Right lung (tissue), 5 donors: ENCODE results near the gene MRGPRD. TPM values are rescaled to one million over a fixed set of nuclear protein-coding genes. Genes with fewer than 3 reads are reported as not detected.
"Not testable (repeated sequence)": the region's sequence is repeated elsewhere in the genome, so short reads cannot be mapped to it uniquely, and the experiment has no call there.

ENCODE experiments used
- DNase-seq, 2 donors: peaks; one replicate each; pipeline ENCODE4 v3.0.0-alpha.2; 2013
- polyA plus RNA-seq, 5 donors: library from polyadenylated mRNA; unstranded; fragments of 120-200 nt; gene quantifications; one replicate each; pipeline versions ENCODE4 v1.2.1 to v1.2.3, GENCODE V29; 2013; ENCODE audit warnings: inconsistent platforms in 1 of 5, low replicate concordance in 1 of 5; ENCODE audit not compliant: insufficient read length in 5 of 5, insufficient read depth in 1 of 5

MRGPRD gene
- polyA plus RNA-seq, 5 donors = not detected

DNA sequence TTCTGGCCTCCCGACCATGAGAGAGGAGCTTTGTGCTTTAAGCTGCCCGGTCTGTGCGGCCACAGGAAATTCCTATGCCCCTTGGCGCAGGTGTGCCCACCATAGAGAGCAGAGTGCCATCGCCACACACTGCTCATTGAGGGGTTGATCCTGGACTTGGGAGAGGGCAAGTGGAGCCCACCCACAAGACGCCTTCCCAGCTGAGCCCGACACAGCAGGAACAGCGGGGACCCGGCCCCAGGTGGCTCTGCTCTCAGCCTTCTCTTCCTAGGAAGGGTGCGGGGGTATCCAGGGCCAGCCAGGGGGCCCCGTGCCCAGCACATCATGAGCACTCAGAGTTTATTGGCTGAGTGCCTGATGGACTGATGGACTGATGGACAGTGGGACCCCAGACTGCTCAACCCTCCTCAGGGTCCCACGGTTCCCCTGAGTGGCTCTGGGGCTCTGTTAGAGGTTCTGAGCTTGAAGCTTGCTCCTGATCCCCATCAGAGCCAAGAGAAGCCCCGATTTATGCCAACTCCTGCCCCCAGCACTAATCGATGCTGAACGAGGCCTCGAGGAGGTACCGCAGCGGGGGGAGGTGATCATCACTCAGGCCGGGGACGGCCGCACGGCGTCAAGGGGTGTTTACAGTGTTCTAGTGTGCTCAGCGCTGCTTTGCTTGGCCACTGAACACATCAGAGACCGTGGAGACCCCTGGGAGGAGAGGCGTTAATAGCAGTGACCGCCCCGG, 13.5 kb upstream of the MRGPRD start:
- DNase-seq = no peak

DNA sequence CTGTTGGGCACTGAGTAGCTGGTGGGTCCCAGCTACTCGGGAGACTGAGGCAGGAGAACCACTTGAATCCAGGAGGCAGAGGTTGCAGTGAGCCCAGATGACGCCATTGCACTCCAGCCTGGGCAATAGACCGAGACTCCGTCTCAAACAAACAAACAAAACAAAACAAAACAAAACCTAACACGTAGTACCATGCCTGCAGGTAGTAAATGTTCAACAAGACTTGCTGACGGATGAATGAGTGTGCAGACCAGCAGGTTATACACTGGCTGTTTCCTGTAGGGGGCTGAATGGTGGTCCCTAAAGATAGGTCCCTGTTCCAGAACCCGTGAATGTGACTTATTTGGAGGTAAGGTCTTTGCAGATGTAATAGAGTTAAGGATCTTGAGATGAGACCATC, 12.8 kb upstream of the MRGPRD start:
- DNase-seq = no peak

DNA sequence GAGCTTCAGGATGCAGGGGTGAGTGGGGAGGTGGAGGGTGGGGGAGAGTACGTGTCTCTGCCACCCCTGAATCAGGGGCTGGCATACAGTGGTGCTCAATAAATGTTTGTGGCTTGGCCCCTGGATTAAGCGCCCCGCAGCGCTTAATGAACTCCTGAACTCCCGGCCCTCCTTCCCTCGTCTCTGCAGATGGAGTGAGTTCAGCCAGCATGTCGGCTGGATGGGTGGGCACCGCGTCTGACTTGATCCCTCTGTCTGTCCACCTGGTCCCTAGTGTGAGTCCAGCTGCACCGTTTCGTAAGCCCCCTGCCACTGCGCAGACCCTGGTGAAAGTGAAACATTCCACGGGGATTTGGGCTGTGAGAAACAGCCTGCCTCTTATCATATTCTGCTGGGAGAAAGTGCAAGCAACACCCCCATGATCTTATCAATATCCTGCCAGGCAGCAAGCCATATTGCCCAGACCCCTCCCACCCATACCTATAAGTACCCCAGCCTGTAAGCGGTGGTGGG, 12.0 kb upstream of the MRGPRD start:
- DNase-seq = no peak

DNA sequence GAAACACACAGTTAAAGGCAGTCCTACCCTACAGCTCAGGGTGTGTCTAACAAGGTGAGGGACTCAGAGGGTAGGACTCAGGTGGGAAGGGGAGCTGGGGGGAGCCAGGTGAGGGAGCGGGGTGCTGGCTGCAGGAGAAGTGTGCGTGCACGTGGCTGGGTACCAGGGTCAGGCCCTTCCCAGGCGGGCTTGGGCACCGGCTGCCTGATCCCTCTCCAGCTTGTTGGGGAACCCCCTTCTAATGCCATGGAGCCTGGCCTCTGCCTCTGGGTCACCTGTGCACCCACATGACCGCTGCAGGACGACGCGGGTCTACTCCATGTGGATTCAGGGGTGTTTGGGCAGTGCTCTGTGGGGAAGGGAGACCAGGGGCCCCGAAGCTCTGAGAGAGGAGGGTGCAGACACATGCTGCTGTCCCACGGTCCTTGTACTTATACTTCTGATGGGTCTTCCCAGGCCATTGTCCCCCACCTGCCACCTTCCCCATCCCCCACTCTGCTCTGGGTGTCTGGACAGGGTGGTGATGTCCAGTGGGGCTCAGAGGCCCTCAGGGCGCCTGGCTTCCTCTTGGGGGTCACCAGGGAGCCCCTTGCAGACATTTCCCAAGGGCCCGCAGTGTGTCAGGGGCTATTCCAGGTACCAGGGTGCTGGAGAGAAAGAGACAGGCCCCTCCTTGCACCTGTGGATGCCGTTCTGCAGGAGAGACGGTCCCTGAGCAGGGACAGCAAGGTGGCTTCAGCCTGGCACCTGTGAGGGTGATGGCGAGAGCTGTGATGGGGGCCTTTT, 10.4 kb upstream of the MRGPRD start:
- DNase-seq = no peak

DNA sequence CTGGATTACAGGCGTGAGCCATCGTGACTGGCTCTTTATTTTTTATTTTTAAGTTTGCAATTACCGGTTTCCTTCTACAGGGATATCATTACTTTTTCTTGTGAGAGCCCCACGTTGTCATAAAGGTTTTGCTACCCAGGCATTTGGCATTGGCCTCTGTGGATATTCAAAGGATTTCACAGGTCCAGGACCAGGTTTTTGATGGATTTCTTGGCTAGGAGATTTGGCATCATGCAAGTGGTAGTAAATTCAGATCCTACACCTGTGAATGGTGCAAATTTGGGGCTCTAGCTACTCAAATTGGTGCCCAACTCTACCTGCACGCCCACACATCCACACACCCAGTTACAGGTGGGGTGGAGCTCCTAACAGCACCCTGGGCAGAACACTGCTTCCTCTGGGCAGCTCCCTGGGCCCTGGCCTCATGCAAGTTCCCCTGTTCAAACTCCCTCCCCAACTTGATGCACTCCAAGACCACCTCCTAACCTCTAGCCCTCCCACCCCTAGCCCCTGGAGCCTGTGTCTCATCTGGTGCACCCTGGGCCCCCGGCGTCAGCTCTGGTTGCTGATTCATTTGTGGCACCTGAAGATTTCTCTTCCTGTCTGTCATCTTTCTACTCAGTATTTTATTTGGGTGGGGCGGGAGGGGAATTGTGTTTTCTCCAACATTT, 9.3 kb upstream of the MRGPRD start:
- no peak for DNase-seq

DNA sequence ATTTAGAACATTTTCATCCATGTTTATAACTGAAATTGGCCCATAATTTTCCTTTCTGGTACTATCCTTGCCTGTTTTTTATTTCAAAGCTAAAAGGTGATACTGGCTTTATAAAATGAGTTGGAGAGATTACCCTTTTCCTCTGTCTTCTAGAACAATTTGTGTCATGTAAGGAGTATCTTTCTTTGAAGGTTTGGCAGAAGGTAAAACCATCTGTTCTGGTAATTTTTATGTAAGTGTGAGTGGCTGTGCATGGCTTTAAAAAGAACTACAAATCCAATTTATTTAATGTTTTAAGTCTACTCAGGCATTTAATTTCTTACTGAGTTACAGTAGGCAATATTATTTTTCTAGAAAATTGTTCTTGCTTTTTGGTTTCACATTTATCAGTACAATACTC, 7.7 kb upstream of the MRGPRD start:
- DNase-seq = no peak

DNA sequence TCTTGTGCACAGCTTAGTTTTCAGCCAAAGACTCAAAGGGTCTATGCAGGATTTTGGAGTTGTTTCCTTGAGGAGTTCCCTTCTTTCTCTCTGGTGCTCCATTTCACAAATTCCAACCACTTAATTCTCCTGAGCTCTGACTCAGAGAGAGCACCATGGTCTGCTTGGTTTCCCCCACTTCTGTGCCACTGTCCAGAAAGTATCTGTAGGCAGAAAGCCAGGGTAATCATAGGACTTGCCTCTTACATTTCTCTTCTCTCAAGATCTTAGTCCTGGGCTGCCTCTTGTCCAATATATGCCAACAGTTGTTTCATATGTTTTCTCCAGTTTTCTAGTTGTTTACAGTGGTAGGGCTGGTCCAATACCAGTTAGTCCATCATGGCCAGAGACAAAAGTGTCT, 6.4 kb upstream of the MRGPRD start:
- DNase-seq = no peak

DNA sequence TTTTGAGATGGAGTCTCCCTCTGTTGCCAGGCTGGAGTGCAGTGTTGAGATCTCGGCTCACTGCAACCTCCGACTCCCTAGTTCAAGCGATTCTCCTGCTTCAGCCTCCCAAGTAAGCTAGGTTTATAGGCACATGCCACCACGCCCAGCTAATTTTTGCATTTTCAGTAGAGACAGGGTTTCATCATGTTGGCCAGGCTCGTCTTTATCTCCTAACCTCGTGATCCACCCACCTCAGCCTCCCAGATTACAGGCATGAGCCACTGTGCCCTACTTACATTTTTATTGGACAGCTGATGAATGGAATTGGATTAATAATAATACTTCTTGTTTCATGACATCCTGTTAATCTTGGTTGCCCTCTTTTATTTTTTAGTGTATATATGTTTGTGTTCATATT, 3.0 kb upstream of the MRGPRD start:
- DNase-seq = no peak

DNA sequence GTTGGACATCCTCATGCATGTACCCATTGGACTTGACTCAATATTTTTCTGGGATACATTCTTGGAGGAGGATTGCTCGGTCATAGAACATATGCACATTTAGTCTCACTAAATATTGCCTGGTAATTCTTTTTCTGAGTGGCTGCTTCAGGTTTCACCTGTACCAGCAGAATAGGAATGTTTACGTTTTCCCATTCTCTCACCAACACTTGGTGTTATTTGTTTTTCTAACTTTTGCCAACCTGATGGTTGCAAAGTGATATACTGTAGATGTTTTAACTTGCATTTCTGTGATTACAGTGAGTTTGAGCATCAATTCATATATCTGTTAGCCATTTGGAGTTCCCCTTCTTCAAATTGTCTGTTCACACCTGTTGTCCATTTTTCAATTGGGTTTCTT, 1.3 kb upstream of the MRGPRD start:
- DNase-seq = no peak

DNA sequence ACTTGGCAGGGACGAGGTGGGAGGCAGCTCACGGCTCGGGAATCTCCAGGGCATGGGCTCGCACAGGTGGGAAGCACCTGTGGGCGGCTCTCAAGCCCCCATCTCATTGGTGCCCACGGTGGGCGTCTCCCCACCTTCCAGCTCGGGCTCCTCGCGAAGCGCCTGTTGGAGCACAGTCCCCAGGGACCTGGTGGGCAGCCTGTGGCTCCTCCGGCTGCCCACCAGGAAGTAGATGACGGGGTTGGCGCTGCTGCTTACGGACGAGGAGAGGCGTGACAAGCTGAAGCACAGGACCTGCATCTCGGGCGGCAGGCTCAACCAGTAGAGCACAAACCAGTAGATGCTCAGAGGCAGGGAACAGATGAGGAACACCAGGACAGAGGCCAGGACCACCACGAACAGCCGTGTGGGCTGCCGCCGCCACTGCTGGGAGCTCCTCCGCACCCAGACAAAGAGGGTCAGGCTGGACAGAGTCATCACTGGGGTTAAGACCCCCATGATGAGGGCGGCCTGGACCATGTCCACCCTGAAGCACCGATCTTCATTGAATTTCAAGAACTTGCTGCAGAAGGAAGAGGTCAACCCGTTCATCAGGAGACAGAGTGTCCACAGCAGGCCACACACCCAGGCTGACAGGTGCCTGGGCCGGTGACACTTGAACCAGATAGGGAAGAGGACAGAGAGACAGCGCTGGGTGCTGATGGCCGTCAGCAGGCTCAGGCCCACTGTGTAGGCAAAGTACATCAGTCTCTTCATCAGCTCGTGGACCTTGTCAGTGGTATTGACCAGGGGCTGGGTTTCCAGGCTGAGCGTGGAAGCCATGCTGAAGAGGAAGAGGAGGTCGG, 633 bp downstream of the MRGPRD start:
- no peak for DNase-seq

DNA sequence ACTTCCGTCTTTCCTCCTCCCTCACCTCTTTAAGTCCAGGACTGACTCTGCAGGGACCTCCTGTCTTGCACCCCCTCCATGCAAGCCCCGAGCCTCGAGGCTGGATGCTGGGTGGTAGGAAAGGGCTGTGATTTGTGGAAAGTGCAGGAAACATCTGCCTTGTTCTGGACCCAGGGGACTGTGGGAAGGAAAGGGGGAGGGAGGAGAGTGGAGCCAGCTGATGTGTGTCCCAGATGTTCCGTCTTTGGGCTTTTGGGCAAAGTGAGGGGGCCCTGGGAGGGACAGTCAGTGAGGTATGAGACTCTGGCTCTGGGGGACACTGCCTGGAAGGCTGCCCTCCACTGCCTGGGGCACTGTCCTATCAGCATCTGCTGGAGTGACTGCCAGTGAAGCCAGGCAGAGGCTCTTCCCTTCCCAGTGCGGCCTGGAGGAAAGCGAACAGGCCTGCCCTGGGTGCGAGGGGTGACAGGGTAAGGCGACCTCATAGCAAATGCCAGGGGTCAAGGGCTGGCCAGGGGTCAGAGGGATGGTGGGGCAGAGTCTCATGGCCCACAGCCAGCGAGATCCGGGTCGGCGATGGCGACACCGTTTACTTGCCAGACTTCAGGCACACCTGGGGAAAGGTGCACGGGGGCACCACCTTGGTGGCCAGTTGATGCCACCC, 1.7 kb downstream of the MRGPRD start:
- DNase-seq = no peak

DNA sequence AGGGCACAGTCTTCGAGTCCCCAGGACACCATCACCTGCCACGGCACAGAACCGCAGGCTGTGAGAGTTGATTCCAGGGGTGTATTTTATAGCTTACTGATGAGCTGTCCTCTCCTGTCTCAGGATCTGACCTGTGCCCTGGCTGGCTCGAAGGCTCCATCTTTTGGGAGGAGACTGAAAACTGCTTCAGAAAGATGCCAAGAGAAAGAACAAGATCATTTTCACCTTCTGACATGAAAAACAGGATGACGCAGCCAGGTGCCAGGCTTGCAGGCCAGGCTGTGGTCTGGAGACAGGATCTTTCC, 2.2 kb downstream of the MRGPRD start:
- DNase-seq = no peak

DNA sequence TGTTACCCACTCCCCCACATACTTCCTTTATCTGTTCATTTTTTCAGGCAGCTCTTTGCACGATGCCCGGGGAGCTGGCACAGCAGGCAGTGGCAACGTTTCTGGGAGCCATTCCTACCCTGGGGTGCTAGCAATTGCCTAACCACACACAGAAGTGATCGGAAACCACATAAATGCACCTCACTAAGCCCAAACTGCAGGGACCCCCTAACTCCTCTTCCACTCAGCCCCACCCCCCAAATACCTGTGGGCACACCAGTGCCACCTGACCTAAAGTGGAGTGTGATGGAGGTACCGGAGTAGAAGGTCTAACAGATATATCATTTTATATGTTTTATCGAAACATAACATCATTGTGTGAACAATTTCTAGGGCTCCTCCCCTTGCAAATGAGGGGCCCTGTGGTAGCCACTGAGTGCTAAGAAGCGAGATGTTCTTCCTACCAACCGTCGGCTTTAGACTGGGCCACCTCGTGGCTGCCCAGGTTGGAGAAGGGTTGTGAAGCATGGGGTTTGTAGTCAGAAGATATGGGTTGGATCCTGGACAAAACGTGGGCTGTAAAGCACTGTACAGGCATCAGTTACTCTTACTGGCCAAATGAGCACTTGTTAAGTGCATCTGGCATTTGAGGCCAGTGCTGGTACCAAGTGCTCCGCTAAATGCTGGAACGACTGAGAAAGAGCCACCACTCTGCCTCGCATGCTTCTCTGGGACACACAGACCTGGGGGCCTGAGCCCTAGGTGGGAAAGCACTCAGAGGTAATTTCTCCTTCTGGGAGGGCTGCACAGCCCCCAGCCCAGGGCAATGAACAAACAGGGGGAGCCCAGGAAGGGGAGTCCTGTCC, 2.8 kb downstream of the MRGPRD start:
- no peak for DNase-seq

DNA sequence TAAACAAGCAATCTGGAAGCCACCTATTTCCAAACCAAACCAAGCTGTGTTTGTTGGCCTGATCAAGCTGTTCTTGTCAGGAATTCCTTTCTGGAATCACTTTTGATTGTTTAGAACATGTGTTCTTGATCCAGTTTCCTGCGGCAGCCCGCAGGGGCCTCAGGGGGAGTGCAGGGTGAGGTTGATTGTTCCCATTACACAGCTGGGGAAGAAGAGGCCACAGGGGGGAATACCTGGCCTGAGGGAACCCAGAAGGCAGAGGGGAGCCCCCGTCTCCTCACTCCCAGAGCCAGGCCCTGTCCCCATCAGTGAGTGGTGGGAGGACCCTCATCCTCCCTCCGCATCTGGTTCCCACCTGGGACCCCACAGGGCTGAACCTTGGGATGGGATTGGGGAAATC, 4.2 kb downstream of the MRGPRD start:
- no peak for DNase-seq

DNA sequence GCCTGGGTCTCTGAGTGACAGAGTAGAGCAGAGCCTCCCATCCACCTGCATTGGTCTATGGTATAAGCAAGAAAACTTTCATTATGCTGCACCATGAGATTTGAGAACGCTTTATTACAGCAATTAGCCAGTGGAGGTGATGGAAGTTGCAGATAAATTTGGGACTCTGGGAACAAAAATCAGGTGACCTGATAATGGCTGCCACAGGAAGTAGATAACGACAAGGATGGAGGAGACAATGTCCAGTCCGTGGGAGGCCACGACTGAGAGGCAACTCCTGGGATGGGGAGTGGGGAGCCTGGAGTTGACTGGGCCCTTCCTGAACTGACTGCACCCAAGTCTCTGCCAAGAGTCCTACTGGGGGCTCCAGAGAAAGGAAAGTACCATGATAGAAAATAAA, 4.7 kb downstream of the MRGPRD start:
- DNase-seq = no peak

DNA sequence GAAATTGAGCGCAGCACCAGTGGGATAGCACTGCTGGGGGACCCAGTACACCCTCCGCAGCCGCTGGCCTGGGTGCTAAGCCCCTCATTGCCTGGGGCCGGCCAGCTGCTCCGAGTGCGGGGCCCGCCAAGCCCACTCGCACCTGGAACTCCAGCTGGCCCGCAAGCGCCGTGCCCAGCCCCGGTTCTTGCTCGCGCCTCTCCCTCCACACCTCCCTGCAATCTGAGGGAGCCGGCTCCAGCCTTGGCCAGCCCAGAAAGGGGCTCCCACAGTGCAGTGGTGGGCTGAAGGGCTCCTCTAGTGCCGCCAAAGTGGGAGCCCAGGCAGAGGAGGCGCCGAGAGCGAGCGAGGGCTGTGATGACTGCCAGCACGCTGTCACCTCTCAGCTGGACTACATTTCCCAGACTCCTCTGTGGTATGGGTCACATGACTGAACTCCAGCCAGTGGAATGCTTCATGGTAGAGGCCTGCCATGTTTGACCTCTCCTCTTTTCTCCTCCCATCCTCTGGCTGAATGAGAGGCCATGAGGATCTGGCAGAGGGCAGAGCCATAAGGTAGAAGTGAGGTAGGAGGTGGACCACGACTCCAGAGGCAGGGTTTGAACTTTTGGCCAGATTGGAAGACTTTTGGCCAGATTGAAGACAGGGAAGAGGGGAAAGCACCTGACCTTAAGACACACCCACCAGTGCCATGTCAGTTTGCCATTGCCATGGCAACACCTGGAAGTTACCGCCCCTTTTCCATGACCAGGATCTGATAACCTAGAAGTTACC, 6.2 kb downstream of the MRGPRD start:
- no peak for DNase-seq

DNA sequence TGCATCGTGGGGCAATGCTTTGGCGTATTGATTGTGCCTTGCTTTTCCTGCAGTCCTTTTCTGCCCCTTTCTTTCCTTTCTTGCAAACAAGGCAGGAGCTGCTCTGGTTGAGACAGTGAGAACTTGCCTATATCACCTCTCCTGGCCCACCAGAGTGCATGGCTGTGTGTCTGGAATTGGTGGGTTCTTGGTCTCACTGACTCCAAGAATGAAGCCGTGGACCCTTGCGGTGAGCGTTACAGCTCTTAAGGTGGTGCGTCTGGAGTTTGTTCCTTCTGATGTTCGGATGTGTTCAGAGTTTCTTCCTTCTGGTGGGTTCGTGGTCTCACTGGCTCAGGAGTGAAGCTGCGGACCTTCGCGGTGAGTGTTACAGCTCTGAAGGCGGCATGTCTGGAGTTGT, 7.1 kb downstream of the MRGPRD start:
- not testable (repeated sequence) for DNase-seq

DNA sequence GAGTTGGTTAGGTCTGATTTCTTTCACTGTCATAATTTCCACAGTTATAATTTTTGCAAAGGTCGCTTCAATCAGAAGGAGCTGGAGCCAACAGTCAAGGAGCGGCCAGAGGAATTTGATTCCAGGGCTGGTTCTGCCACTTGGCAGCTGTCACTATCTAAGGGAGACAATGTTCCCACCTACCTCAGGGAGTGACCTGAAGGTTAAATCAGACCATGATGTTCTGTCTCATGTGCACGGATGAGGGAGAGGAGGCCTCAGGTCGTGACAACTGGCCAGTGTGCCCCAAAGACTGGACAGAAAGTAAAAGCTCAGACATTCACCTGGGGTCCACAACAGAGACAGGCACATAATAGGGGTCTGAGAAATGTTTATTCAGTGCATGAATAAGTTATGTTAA, 7.6 kb downstream of the MRGPRD start:
- DNase-seq = no peak

DNA sequence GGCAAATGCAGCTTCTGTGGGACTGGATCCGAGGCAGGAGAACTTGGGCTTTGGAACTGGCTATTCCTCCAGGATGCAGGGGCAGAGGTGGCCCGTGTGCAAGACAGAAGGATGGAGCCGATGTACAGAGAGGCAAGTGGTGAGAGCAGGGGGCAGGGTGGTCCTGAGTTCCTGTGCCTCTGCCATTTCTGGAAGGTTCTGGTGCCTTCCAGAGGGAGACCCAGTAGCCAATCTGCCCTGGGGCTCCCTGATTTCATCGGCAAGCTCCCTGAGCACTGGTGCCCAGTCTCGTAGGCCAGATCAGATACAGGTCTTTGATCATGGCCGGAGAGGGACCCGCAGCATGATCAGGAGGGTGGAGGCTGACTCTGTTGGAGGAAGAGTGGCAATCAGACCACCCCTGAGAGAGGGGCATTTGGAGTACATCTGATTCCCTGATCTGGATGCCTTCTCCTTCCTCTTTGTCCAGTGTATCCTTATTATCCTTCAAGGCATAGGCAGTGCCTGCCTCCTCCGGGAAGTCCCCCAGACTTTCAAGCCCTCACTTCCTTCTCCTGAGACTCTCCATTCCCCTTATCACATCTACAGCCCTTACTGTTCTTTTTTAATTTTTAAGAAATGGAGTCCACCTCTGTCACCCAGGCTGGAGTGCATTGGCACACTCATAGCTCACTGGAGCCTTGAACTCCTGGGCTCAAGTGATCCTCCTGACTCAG, 9.7 kb downstream of the MRGPRD start:
- DNase-seq = no peak
